HEK293 (cell line): ENCODE data around the gene GALNT15.

ENCODE experiments used
- CTCF ChIA-PET: fragments of 350-600 bp; formaldehyde crosslinking; extraction: SDS; loops from one replicate; lab custom pipeline; 2021; ENCODE audit warnings: antibody characterized with exemption; lab: Yijun Ruan, JAX
- POLR2A ChIA-PET: fragments of 300-600 bp; formaldehyde crosslinking; extraction: SDS; loops from one replicate; lab custom pipeline; 2020; ENCODE audit warnings: antibody characterized with exemption, inconsistent platforms; lab: Yijun Ruan, JAX
- H3K27ac ChIP-seq: fragments of 200-500 bp; sonication (Bioruptor generic); 2 replicates; pipeline ENCODE4 v1.5.1; 2014; ENCODE audit warnings: low read depth, low read length, control low read depth, inconsistent platforms; ENCODE audit errors: extremely low read depth
- H3K36me3 ChIP-seq, 2 experiments: fragments of 200-500 bp in 1 of 2; sonication (Bioruptor generic) in 1 of 2; 1 replicate in 1 of 2; 2 replicates in 1 of 2; pipeline ENCODE4 v1.5.1; 2014 to 2017; ENCODE audit warnings: inconsistent platforms in 2 of 2, low read length in 2 of 2; ENCODE audit not compliant: control insufficient read depth in 2 of 2, insufficient read depth in 1 of 2
- H3K4me1 ChIP-seq: fragments of 200-500 bp; sonication (Bioruptor generic); 2 replicates; pipeline ENCODE4 v1.5.1; 2014; ENCODE audit warnings: mild to moderate bottlenecking, low read length, inconsistent platforms; ENCODE audit not compliant: control insufficient read depth, insufficient read depth
- H3K4me3 ChIP-seq: 2 replicates; pipeline ENCODE4 v1.5.1; 2011; ENCODE audit warnings: low read depth, mild to moderate bottlenecking, control low read depth, low read length, moderate library complexity
- H3K9me3 ChIP-seq: fragments of 200-500 bp; sonication (Bioruptor generic); 2 replicates; pipeline ENCODE4 v1.5.1; 2014; ENCODE audit warnings: low read depth, low read length, inconsistent platforms; ENCODE audit not compliant: control insufficient read depth, insufficient read depth
- ATF2 ChIP-seq: fragments of 450-650 bp; formaldehyde crosslinking; IDR thresholded peaks from 2 replicates; pipeline ENCODE4 v1.5.1; 2016; ENCODE audit warnings: missing biosample characterization, missing genetic modification characterization, low read depth
- EGR2 ChIP-seq: fragments of 450-650 bp; formaldehyde crosslinking; IDR thresholded peaks from 2 replicates; pipeline ENCODE4 v1.5.1; 2016; ENCODE audit warnings: low read depth, missing biosample characterization, missing genetic modification characterization
- GFI1B ChIP-seq: fragments of 450-650 bp; formaldehyde crosslinking; IDR thresholded peaks from 2 replicates; pipeline ENCODE4 v1.5.1; 2016; ENCODE audit warnings: missing biosample characterization, missing genetic modification characterization
- GLI2 ChIP-seq: fragments of 450-650 bp; formaldehyde crosslinking; IDR thresholded peaks from 2 replicates; pipeline ENCODE4; 2017; ENCODE audit warnings: missing biosample characterization, missing genetic modification characterization, low read depth, borderline replicate concordance
- KLF16 ChIP-seq: fragments of 450-650 bp; formaldehyde crosslinking; IDR thresholded peaks from 2 replicates; pipeline ENCODE4 v1.5.1; 2017; ENCODE audit warnings: missing biosample characterization, missing genetic modification characterization
- ZEB2 ChIP-seq: fragments of 450-650 bp; formaldehyde crosslinking; IDR thresholded peaks from 2 replicates; pipeline ENCODE4 v1.5.1; 2016; ENCODE audit warnings: missing biosample characterization, missing genetic modification characterization
- ZNF112 ChIP-seq: fragments of 450-650 bp; formaldehyde crosslinking; IDR thresholded peaks from 2 replicates; pipeline ENCODE4 v1.5.0; 2017; ENCODE audit warnings: missing biosample characterization, missing genetic modification characterization
- ZNF19 ChIP-seq: fragments of 450-650 bp; formaldehyde crosslinking; IDR thresholded peaks from 2 replicates; pipeline ENCODE4; 2016; ENCODE audit warnings: missing biosample characterization, missing genetic modification characterization, low read depth
- ZNF2 ChIP-seq: fragments of 450-650 bp; formaldehyde crosslinking; IDR thresholded peaks from 2 replicates; pipeline ENCODE4 v1.5.1; 2016; ENCODE audit warnings: missing biosample characterization, missing genetic modification characterization
- ZNF248 ChIP-seq: fragments of 450-650 bp; formaldehyde crosslinking; IDR thresholded peaks from 2 replicates; pipeline ENCODE4 v1.5.1; 2017; ENCODE audit warnings: missing biosample characterization, missing genetic modification characterization
- ZNF391 ChIP-seq: fragments of 450-650 bp; formaldehyde crosslinking; IDR thresholded peaks from 2 replicates; pipeline ENCODE4 v1.5.1; 2016; ENCODE audit warnings: low read depth, missing biosample characterization, missing genetic modification characterization, borderline replicate concordance
- ZNF394 ChIP-seq: fragments of 450-650 bp; formaldehyde crosslinking; IDR thresholded peaks from 2 replicates; pipeline ENCODE4 v1.5.1; 2016; ENCODE audit warnings: missing biosample characterization, missing genetic modification characterization, mild to moderate bottlenecking, moderate library complexity, borderline replicate concordance
- ZNF423 ChIP-seq: fragments of 450-650 bp; formaldehyde crosslinking; IDR thresholded peaks from 2 replicates; pipeline ENCODE4 v1.5.1; 2016; ENCODE audit warnings: missing biosample characterization, missing genetic modification characterization
- ZNF514 ChIP-seq: fragments of 450-650 bp; formaldehyde crosslinking; IDR thresholded peaks from 2 replicates; pipeline ENCODE4 v1.5.1; 2016; ENCODE audit warnings: missing biosample characterization, missing genetic modification characterization
- ZNF521 ChIP-seq: fragments of 450-650 bp; formaldehyde crosslinking; IDR thresholded peaks from 2 replicates; pipeline ENCODE4 v1.5.1; 2017; ENCODE audit warnings: missing biosample characterization, mild to moderate bottlenecking, missing genetic modification characterization
- ZNF555 ChIP-seq: fragments of 450-650 bp; formaldehyde crosslinking; conservative IDR thresholded peaks from 2 replicates; pipeline ENCODE4 v1.5.1; 2017; ENCODE audit warnings: missing biosample characterization, mild to moderate bottlenecking, missing genetic modification characterization, inconsistent platforms
- ZNF561 ChIP-seq: fragments of 450-650 bp; IDR thresholded peaks from 2 replicates; pipeline ENCODE4 v1.5.1; 2018; ENCODE audit warnings: missing biosample characterization, missing genetic modification characterization, borderline replicate concordance
- ZNF600 ChIP-seq: fragments of 450-650 bp; formaldehyde crosslinking; IDR thresholded peaks from 2 replicates; pipeline ENCODE4 v1.5.1; 2016; ENCODE audit warnings: missing biosample characterization, missing genetic modification characterization
- ZNF610 ChIP-seq: fragments of 450-650 bp; formaldehyde crosslinking; IDR thresholded peaks from 2 replicates; pipeline ENCODE4 v1.5.1; 2016; ENCODE audit warnings: missing biosample characterization, missing genetic modification characterization, borderline replicate concordance
- ZNF624 ChIP-seq: fragments of 450-650 bp; formaldehyde crosslinking; IDR thresholded peaks from 2 replicates; pipeline ENCODE4 v1.5.1; 2017; ENCODE audit warnings: missing biosample characterization, missing genetic modification characterization
- ZNF629 ChIP-seq: fragments of 450-650 bp; formaldehyde crosslinking; IDR thresholded peaks from 2 replicates; pipeline ENCODE4 v1.5.1; 2017; ENCODE audit warnings: missing biosample characterization, missing genetic modification characterization
- ZNF664 ChIP-seq: fragments of 450-650 bp; formaldehyde crosslinking; IDR thresholded peaks from 2 replicates; pipeline ENCODE4 v1.5.1; 2016; ENCODE audit warnings: missing biosample characterization, missing genetic modification characterization
- ZNF701 ChIP-seq: fragments of 450-650 bp; formaldehyde crosslinking; IDR thresholded peaks from 2 replicates; pipeline ENCODE4 v1.5.1; 2016; ENCODE audit warnings: missing biosample characterization, missing genetic modification characterization
- ZNF830 ChIP-seq: fragments of 450-650 bp; IDR thresholded peaks from 2 replicates; pipeline ENCODE4 v1.5.0; 2018; ENCODE audit warnings: missing biosample characterization, missing genetic modification characterization, low read depth, mild to moderate bottlenecking, moderate library complexity
- ZSCAN4 ChIP-seq: fragments of 450-650 bp; formaldehyde crosslinking; IDR thresholded peaks from 2 replicates; pipeline ENCODE4 v1.5.1; 2017; ENCODE audit warnings: missing biosample characterization, missing genetic modification characterization
- TF ChIP-seq, protein P1 (sequence below): fragments of 450-650 bp; formaldehyde crosslinking; IDR thresholded peaks from 2 replicates; pipeline ENCODE4 v1.5.1; 2017; ENCODE audit warnings: missing biosample characterization, missing genetic modification characterization

GALNT15 gene

DNA sequence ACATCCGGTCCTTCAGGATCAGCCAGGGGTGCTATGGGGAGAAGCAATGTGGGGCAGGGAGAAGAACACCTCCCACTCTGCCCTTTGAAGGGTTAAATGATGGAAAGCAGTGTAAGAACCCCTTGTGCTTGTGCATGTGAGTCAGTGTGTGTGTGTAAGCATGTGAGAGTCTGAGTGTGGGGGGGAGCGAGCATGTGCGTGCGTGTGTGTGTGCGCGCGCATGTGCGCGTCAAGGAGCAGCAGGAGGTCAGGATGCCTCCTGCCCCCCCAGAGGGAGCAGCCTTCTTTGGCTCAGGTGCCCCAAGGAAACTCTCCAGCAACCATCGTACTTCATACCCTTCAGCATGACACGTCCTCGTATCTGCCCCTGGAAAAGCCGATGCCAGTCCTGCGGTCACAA, 30.3 kb downstream of the GALNT15 start:
- CTCF ChIA-PET = interaction anchor here (1.1 to 1.2 kb wide), 2 partner anchors 13 to 43 kb away, joined by 3 to 4 read pairs; no protein-coding TSS in a partner anchor
- Histone ChIP-seq H3K27ac (no peak overlapping the region), H3K4me1 (0 out of 2 replicates have a peak, but pooled peaks cover 2% of the 10 kb centered on the region), H3K36me3 (no peaks in the 10 kb centered on the region), H3K4me3 (no peak overlapping the region), H3K9me3 (no peaks in the 10 kb centered on the region)
- POLR2A ChIA-PET = no interaction called here
- no peak for TF ChIP-seq GFI1B (tag by site-specific recombination)

GRCh38 chr3:16205156-16205870, 30.8 kb downstream of the GALNT15 start:
- CTCF ChIA-PET = interaction anchor here (0.8 to 1.2 kb wide), 3 partner anchors 12 to 156 kb away, joined by 3 to 4 read pairs (median 3); no protein-coding TSS in a partner anchor
- no peak for TF ChIP-seq ZNF394 (tag by site-specific recombination)
- no peak for TF ChIP-seq ZNF19 (tag by site-specific recombination)
- TF ChIP-seq ZNF555 = no peak
- TF ChIP-seq ZNF521 (tag by site-specific recombination) = no peak
- no peak for TF ChIP-seq ZNF629 (tag by site-specific recombination)
- no peak for TF ChIP-seq ZNF600
- TF ChIP-seq ZNF561 = no peak
- no peak for TF ChIP-seq KLF16 (tag by site-specific recombination)
- TF ChIP-seq ZNF701 (tag by site-specific recombination) = no peak
- no peak for TF ChIP-seq ZNF423 (tag by site-specific recombination)
- TF ChIP-seq ZNF664 = no peak
- TF ChIP-seq, protein P1, sequence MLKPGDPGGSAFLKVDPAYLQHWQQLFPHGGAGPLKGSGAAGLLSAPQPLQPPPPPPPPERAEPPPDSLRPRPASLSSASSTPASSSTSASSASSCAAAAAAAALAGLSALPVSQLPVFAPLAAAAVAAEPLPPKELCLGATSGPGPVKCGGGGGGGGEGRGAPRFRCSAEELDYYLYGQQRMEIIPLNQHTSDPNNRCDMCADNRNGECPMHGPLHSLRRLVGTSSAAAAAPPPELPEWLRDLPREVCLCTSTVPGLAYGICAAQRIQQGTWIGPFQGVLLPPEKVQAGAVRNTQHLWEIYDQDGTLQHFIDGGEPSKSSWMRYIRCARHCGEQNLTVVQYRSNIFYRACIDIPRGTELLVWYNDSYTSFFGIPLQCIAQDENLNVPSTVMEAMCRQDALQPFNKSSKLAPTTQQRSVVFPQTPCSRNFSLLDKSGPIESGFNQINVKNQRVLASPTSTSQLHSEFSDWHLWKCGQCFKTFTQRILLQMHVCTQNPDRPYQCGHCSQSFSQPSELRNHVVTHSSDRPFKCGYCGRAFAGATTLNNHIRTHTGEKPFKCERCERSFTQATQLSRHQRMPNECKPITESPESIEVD (tag by site-specific recombination) = no peak
- no peak for TF ChIP-seq ZNF514 (tag by site-specific recombination)
- no peak for TF ChIP-seq ZNF391 (tag by site-specific recombination)
- no peak for TF ChIP-seq ZNF830 (tag by site-specific recombination)
- TF ChIP-seq ATF2 (tag by site-specific recombination) = no peak
- TF ChIP-seq ZNF2 (tag by site-specific recombination) = no peak
- TF ChIP-seq, all 188 proteins: peak for 0
- H3K4me3 ChIP-seq = no peak overlapping the region
- no peaks in the 10 kb centered on the region for H3K36me3 ChIP-seq
- POLR2A ChIA-PET = no interaction called here
- H3K9me3 ChIP-seq = no peaks in the 10 kb centered on the region
- no peak overlapping the region for H3K27ac ChIP-seq
- H3K4me1 ChIP-seq = 0 out of 2 replicates have a peak, but pooled peaks cover 2% of the 10 kb centered on the region

DNA sequence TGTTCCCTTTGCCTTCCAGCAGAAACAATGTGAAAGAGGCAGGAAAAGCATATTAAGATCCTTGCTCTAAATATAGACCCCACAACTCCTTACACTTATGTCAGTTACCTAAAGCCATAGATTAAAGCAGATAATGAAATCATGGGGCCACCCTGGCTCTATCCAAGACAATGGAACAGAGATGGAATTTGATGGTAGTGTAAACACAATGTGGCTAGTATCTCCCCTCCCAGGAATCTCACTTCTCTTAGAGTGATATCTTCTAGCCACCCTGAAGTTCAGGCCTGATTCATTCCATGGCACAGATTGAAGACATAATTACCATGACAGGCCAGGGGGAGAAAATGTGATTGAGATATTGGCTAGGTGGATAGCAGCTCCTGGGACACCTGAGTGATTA, 32.6 kb downstream of the GALNT15 start:
- no peak overlapping the region for H3K27ac ChIP-seq
- no peak for TF ChIP-seq GLI2 (tag by site-specific recombination)
- TF ChIP-seq GFI1B (tag by site-specific recombination) = no peak
- TF ChIP-seq ZNF610 (tag by site-specific recombination) = no peak
- no peak for TF ChIP-seq ZNF112
- no peak for TF ChIP-seq EGR2
- no peak for TF ChIP-seq ZNF248 (tag by site-specific recombination)
- TF ChIP-seq ZSCAN4 (tag by site-specific recombination) = no peak
- TF ChIP-seq ZNF624 (tag by site-specific recombination) = no peak
- TF ChIP-seq ZEB2 (tag by site-specific recombination) = no peak

More for the DNA sequence above, 32.6 kb downstream of the GALNT15 start:
- no peaks in the 10 kb centered on the region for H3K36me3 ChIP-seq
- H3K4me1 ChIP-seq = 0 out of 2 replicates have a peak, but pooled peaks cover 2% of the 10 kb centered on the region
- H3K9me3 ChIP-seq = no peaks in the 10 kb centered on the region
- ChIA-PET POLR2A (no interaction called here), CTCF (no interaction called here)
- H3K4me3 ChIP-seq = no peak overlapping the region
